Measurements from ENCODE around the gene ERN2.

The ERN2 gene

DNA sequence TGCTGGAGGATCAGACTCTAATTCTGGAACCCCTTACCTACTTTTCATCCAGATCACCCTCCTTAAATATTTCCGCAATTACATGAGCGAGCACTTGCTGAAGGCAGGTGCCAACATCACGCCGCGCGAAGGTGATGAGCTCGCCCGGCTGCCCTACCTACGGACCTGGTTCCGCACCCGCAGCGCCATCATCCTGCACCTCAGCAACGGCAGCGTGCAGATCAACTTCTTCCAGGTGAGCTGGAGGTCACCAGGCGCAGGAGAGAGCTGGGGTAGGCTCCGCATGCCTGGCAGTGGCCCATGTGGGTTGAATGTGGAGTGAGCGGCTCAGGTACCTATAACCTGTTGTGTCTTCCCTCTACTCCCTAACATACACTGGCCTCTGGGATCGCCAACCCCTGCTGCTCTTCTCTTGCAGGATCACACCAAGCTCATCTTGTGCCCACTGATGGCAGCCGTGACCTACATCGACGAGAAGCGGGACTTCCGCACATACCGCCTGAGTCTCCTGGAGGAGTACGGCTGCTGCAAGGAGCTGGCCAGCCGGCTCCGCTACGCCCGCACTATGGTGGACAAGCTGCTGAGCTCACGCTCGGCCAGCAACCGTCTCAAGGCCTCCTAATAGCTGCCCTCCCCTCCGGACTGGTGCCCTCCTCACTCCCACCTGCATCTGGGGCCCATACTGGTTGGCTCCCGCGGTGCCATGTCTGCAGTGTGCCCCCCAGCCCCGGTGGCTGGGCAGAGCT lies 23.4 kb downstream of the ERN2 start:
- ATAC-seq (replicated peaks) = no peak
- DNase-seq = no peak
- peaks cover 27% of the 10 kb centered on the region for H3K36me3 Mint-ChIP-seq (ENCODE audit: insufficient read depth)
- H3K27ac Mint-ChIP-seq = no peak overlapping the region
- no peaks in the 10 kb centered on the region for H3K9me3 Mint-ChIP-seq
- no peak overlapping the region for H3K4me3 Mint-ChIP-seq
- no peaks in the 10 kb centered on the region for H3K4me1 Mint-ChIP-seq (ENCODE audit: low read depth in 2 of 2)
- no peaks in the 10 kb centered on the region for H3K27me3 Mint-ChIP-seq

GRCh38 chr16:23687034-23687808 lies 25.8 kb downstream of the ERN2 start:
- no peak for ATAC-seq (replicated peaks)
- H3K4me3 Mint-ChIP-seq = no peak overlapping the region
- no peaks in the 10 kb centered on the region for H3K27me3 Mint-ChIP-seq
- no peaks in the 10 kb centered on the region for H3K9me3 Mint-ChIP-seq
- H3K36me3 Mint-ChIP-seq (ENCODE audit: insufficient read depth) = peaks cover 29% of the 10 kb centered on the region
- no peaks in the 10 kb centered on the region for H3K4me1 Mint-ChIP-seq (ENCODE audit: low read depth in 2 of 2)
- peak overlapping the region in 1 of 2 donors; percentile 64 for H3K27ac Mint-ChIP-seq
- no peak for DNase-seq

GRCh38 chr16:23683487-23683886 lies 29.5 kb downstream of the ERN2 start:
- H3K4me3 Mint-ChIP-seq = no peak overlapping the region
- DNase-seq (no peak), ATAC-seq (replicated peaks) (no peak)
- H3K27me3 Mint-ChIP-seq = peaks cover 7 to 8% of the 10 kb centered on the region in 2 donors
- H3K4me1 Mint-ChIP-seq (ENCODE audit: low read depth in 2 of 2) = peaks cover 11 to 13% of the 10 kb centered on the region in 2 donors
- peak overlapping the region in 1 of 2 donors; percentile 35 for H3K27ac Mint-ChIP-seq
- H3K9me3 Mint-ChIP-seq = no peaks in the 10 kb centered on the region
- H3K36me3 Mint-ChIP-seq (ENCODE audit: insufficient read depth) = peaks cover 29% of the 10 kb centered on the region

- Mint-ChIP-seq H3K36me3 (ENCODE audit: insufficient read depth) (peaks cover 26% of the 10 kb centered on the region), H3K27ac (no peak overlapping the region), H3K4me3 (no peak overlapping the region)
Observed at GRCh38 chr16:23682181-23682580, 30.8 kb downstream of the ERN2 start.

GRCh38 chr16:23679986-23680336 lies 33.1 kb downstream of the ERN2 start:
- DNase-seq (no peak), ATAC-seq (replicated peaks) (no peak)
- no peaks in the 10 kb centered on the region for H3K9me3 Mint-ChIP-seq
- no peak overlapping the region for H3K27ac Mint-ChIP-seq
- H3K36me3 Mint-ChIP-seq (ENCODE audit: insufficient read depth) = peaks cover 11% of the 10 kb centered on the region
- peak overlapping the region; percentile 83 to 90 for H3K4me3 Mint-ChIP-seq
- H3K27me3 Mint-ChIP-seq = peaks cover 7 to 8% of the 10 kb centered on the region in 2 donors
- H3K4me1 Mint-ChIP-seq (ENCODE audit: low read depth in 2 of 2) = peaks cover 16 to 18% of the 10 kb centered on the region in 2 donors

More at GRCh38 chr16:23682181-23682580, 30.8 kb downstream of the ERN2 start:
- H3K9me3 Mint-ChIP-seq = no peaks in the 10 kb centered on the region
- DNase-seq (no peak), ATAC-seq (replicated peaks) (no peak)
- H3K4me1 Mint-ChIP-seq (ENCODE audit: low read depth in 2 of 2) = peaks cover 14 to 18% of the 10 kb centered on the region in 2 donors
- peaks cover 7 to 8% of the 10 kb centered on the region in 2 donors for H3K27me3 Mint-ChIP-seq

- Mint-ChIP-seq H3K9me3 (no peaks in the 10 kb centered on the region), H3K36me3 (ENCODE audit: insufficient read depth) (peaks cover 7% of the 10 kb centered on the region), H3K4me3 (peak overlapping the region; percentile 83 to 90), H3K4me1 (ENCODE audit: low read depth in 2 of 2) (peaks cover 16 to 18% of the 10 kb centered on the region in 2 donors), H3K27me3 (peaks cover 7 to 8% of the 10 kb centered on the region in 2 donors), H3K27ac (peak overlapping the region; percentile 22 to 32)
- no peak for DNase-seq
- no peak for ATAC-seq (replicated peaks)
Observed at GRCh38 chr16:23679274-23679985, 33.6 kb downstream of the ERN2 start.

GRCh38 chr16:23678430-23679273 lies 34.4 kb downstream of the ERN2 start, which contains the start of gene PLK1:
Gene PLK1, plus strand, starts transcription at chr16:23678889. Its CDS starts 44 bp downstream, at chr16:23678933.
- Mint-ChIP-seq H3K9me3 (no peaks in the 10 kb centered on the region), H3K4me3 (peak within 1 kb of the TSS; percentile 83 to 90), H3K27ac (peak within 1 kb of the TSS; percentile 22 to 74), H3K27me3 (peaks cover 7 to 8% of the 10 kb centered on the region in 2 donors), H3K36me3 (ENCODE audit: insufficient read depth) (peaks cover 7% of the 10 kb centered on the region), H3K4me1 (ENCODE audit: low read depth in 2 of 2) (peaks cover 16 to 18% of the 10 kb centered on the region in 2 donors)
- ATAC-seq (replicated peaks) = peak; percentile 97
- DNase-seq = peak; percentile 52 to 63 (median 58)

GRCh38 chr16:23676924-23677480 lies 36.0 kb downstream of the ERN2 start:
- peak overlapping the region in 1 of 2 donors; percentile 83 for H3K4me3 Mint-ChIP-seq
- DNase-seq (no peak), ATAC-seq (replicated peaks) (no peak)
- peaks cover 16 to 18% of the 10 kb centered on the region in 2 donors for H3K4me1 Mint-ChIP-seq (ENCODE audit: low read depth in 2 of 2)
- H3K27me3 Mint-ChIP-seq = peaks cover 7 to 8% of the 10 kb centered on the region in 2 donors
- no peaks in the 10 kb centered on the region for H3K9me3 Mint-ChIP-seq
- H3K36me3 Mint-ChIP-seq (ENCODE audit: insufficient read depth) = peaks cover 12% of the 10 kb centered on the region
- H3K27ac Mint-ChIP-seq = no peak overlapping the region

- Mint-ChIP-seq H3K4me1 (ENCODE audit: low read depth in 2 of 2) (peaks cover 8 to 22% of the 10 kb centered on the region in 2 donors), H3K36me3 (ENCODE audit: insufficient read depth) (peaks cover 11% of the 10 kb centered on the region), H3K27me3 (peaks cover under 1 to 2% of the 10 kb centered on the region in 2 donors), H3K9me3 (no peaks in the 10 kb centered on the region), H3K27ac (no peak overlapping the region), H3K4me3 (no peak overlapping the region)
- DNase-seq (no peak), ATAC-seq (replicated peaks) (no peak)
Observed at GRCh38 chr16:23673971-23674614, 38.9 kb downstream of the ERN2 start.

DNA sequence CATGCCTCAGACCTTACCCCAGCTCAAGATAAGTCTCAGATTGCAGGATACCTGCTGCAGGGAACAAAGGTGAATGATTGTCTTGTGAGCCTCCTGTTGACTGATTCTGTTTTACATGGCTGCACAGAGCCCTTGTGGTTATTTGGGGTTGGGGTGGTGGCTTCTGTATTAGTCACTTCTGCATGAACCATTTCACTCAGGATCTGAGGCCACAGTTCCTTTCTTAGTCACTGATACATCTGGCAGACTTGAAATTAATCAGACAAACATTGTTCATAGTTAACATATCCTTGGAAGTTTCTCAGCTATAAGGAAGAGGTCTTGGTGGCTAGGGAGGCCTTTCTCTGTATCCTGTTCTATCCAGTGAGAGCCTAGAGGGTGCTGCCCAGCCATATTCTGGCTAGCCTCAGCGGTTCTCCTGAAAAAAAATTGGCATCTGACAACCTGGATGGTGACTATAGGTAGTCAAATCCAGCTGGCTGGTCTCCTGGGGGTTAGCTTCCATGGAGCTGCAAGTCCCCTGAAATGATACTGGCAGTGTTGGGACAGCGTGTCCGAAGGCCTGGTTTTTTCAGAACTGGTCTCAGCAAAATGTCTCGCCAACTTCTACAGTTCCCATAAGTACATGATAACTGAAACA lies 42.8 kb downstream of the ERN2 start:
- no peak for ATAC-seq (replicated peaks)
- H3K27me3 Mint-ChIP-seq = no peaks in the 10 kb centered on the region
- peaks cover 43% of the 10 kb centered on the region for H3K36me3 Mint-ChIP-seq (ENCODE audit: insufficient read depth)
- peaks cover 0 to 11% of the 10 kb centered on the region in 2 donors for H3K4me1 Mint-ChIP-seq (ENCODE audit: low read depth in 2 of 2)
- no peak overlapping the region for H3K4me3 Mint-ChIP-seq
- H3K9me3 Mint-ChIP-seq = no peaks in the 10 kb centered on the region
- H3K27ac Mint-ChIP-seq = no peak overlapping the region
- DNase-seq = no peak

DNA sequence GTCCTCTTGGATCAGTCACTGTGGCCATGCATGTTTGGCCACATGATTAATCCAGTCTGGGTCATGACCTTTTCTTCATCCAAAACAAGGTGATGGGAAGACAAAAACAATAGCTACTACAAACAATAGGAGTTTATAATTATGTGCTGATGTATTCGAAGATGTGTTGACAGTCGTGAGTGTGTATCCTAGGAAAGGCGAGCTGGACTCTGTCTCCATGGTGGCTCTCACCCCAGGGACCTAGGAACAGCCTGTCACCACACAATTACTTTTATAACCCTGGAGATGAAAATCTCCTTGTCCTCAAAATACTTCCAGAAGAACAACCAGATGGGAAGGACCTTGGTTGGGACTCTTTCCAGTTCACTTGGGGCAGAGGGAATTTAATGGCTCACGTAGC lies 44.1 kb downstream of the ERN2 start:
- DNase-seq = no peak
- ATAC-seq (replicated peaks) = no peak
- no peaks in the 10 kb centered on the region for H3K9me3 Mint-ChIP-seq
- no peak overlapping the region for H3K27ac Mint-ChIP-seq
- peaks cover 0 to 11% of the 10 kb centered on the region in 2 donors for H3K4me1 Mint-ChIP-seq (ENCODE audit: low read depth in 2 of 2)
- no peak overlapping the region for H3K4me3 Mint-ChIP-seq
- no peaks in the 10 kb centered on the region for H3K27me3 Mint-ChIP-seq
- H3K36me3 Mint-ChIP-seq (ENCODE audit: insufficient read depth) = peaks cover 44% of the 10 kb centered on the region

GRCh38 chr16:23668225-23668624 lies 44.8 kb downstream of the ERN2 start:
- Mint-ChIP-seq H3K36me3 (ENCODE audit: insufficient read depth) (peaks cover 48% of the 10 kb centered on the region), H3K9me3 (no peaks in the 10 kb centered on the region), H3K27me3 (no peaks in the 10 kb centered on the region), H3K4me1 (ENCODE audit: low read depth in 2 of 2) (peaks cover 0 to 11% of the 10 kb centered on the region in 2 donors), H3K4me3 (no peak overlapping the region), H3K27ac (no peak overlapping the region)
- DNase-seq = no peak
- no peak for ATAC-seq (replicated peaks)
